NCI-H82 treated with DMSO at 0.1 percent for 48 hours (cell line): ENCODE data around the gene TBC1D17.

ENCODE experiments used
- DNase-seq: peaks from one replicate; lab custom pipeline; 2025; ENCODE audit not compliant: unreplicated experiment; lab: John Stamatoyannopoulos, UW

TBC1D17 gene

GRCh38 chr19:49847731-49848696 is 29.5 kb upstream of the TBC1D17 start:
- DNase-seq, result no peak

- no peak for DNase-seq
Observed at GRCh38 chr19:49848938-49849337, 28.6 kb upstream of the TBC1D17 start.

GRCh38 chr19:49849433-49850220 is 27.9 kb upstream of the TBC1D17 start:
- no peak for DNase-seq

- no peak for DNase-seq
Observed at GRCh38 chr19:49850221-49850486, 27.3 kb upstream of the TBC1D17 start.

GRCh38 chr19:49850487-49851342 is 26.8 kb upstream of the TBC1D17 start, which contains the start of gene PTOV1:
PTOV1 (plus strand) TSS chr19:49851159.
- peak; percentile 80 for DNase-seq

- peak; percentile 10 for DNase-seq
Observed at GRCh38 chr19:49851456-49852259, 25.8 kb upstream of the TBC1D17 start.

DNA sequence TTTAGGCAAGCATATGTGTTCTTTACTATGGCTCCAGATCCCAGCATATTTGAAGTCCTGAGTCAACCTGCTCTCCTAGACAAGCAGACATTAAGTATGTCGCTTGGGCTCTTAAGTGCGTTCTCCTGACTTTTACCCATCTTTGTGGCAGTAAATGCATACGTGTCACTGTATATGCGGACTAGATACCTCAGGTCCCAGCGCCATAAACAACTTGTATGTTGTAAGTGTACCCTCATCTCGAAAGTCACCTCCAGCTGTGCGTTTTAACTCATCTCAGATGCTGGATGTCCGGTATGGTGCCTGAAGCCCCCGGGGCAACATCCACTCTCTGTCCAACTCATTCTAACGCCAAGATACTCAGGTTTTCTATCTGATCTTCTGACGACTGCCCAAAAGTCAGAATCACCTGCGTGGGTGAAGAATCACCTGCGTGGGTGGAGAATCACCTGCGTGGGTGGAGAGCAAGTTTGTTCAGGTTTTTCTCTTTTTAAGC is 24.8 kb upstream of the TBC1D17 start:
- DNase-seq, result no peak

- no peak for DNase-seq
Observed at GRCh38 chr19:49853852-49854377, 23.6 kb upstream of the TBC1D17 start.

GRCh38 chr19:49854378-49855263 is 22.9 kb upstream of the TBC1D17 start:
- DNase-seq, result no peak

DNA sequence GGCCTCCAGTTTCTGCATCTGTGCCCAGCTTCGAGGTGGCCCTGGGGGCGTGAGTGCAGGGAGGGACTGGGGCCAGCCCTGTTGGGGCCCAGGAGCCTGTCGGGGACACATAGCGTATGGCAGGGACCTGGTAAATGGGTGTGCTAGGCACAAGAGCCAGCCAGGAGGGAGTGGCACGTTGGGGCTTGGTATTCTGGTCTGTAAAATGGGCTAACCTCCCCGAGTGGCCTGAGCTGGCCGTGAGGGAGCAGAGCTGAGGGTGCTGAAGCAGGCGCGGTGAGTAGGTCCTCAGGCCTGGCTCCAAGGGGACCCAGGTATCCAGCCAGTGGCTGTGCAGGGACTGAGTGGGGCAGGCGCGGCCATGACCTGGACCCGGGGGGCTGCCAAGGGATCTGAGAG is 22.2 kb upstream of the TBC1D17 start:
- no peak for DNase-seq

DNA sequence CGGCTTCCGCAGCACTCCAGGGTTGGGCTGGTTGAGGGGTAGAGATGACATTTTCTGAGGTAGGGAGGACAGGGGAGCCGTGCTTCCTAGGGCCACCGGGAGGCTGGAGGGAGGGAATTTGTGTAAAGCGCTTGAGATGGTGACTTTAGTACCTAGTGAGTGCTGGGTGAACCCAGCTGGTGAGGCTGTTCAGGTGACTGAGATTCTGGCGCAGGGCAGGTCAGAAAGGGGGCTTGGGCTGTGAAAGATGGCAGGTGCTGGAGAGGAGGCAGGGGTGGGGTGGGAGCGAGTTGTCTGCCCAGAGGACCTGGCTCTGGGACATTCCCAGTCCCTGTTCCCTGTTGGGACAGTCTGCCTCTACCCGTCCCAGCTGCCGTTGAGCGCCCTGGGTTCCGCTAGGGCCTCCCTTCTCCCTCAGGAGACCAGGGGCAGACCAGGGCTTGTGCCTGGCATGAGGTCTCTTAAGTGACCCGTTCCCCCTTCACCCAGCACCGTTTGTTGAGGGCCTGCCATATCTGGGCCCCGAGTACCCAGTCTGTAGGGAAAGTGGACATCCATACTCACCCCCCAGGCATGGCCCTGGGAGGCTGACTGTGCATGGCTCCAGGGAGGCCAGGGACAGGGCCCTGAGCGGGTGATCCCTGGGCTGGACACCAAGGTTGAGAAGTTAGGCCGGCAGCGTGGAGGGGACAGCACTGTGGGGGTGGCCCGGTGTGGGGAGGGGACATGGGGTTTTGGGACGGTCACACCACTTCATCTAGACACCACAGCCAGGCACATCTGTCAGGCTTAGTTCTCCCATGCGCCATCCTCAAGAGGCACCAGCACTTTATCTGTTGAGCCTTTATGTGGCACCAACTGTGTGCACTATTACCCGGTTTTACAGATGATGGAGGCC is 21.6 kb upstream of the TBC1D17 start:
- no peak for DNase-seq

DNA sequence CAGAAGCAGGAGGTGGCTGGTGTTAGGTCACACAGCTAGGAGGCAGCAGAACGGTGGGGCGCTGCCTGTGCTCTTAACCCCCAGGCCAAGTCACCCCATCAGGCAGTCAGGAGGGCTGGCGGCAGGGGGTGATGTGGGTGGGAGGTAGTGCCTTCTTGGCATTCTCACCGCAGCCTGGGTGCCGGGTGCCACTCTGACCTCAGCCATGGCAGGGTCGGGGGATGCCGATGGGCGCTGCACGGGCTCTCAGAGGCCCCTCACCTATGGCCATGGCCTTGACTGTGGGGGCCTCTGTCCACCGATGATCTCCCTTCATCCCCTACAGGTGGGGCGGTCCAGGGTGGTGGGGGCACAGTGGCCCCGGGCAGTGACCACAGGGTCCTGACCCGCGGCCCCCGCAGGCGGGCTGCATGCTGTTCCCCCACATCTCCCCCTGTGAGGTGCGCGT is 20.9 kb upstream of the TBC1D17 start:
- DNase-seq, result no peak

GRCh38 chr19:49857061-49857837 is 20.3 kb upstream of the TBC1D17 start:
- no peak for DNase-seq

DNA sequence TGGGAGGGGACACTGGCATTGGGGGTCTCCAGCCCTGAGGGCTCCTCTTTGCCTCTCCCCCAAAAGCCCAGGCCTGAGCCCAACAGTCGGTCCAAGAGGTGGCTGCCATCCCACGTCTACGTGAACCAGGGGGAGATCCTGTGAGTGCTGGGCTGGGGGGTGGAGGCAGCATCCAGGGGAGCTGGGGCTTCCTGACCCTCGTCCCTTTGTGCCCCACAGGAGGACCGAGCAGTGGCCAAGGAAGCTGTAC is 19.7 kb upstream of the TBC1D17 start:
- no peak for DNase-seq

DNA sequence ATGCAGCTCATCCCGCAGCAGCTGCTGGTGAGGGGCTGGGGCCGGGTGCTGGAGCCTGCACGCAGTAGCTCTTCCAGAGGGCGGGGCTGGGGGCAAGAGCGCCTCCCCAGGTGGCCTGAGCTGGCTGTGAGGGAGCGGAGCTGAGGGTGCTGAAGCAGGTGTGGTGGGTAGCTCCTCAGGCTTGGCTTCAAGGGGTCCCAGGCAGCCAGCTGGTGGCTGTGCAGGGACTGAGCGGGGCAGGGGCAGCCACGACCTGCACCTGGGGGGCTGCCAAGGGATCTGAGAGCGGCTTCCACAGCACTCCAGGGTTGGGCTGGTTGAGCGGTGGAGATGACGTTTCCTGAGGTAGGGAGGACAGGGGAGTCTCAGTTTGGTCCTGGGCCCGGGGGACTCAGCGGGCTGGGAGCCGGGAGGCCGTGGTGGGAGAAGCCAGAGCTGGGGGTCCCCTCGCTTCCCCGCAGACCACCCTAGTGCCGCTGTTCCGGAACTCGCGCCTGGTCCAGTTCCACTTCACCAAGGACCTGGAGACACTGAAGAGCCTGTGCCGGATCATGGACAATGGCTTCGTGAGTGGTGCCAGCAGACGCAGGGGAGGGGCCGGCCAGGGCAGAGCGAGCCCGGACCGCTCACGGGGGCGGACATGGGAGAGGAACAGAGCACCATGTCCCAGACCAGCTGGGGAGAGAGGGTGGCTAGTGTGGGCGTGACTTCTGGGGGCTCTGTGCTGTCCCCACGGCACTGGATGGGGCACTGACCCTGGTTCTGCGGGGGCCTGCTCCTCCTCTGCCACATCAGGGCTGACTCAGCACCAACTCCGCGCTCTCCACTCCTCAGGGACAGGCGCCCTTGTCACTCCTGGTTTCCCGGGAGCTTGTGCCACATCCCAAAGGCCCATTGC is 19.2 kb upstream of the TBC1D17 start:
- no peak for DNase-seq

- DNase-seq, result no peak
Observed at GRCh38 chr19:49859682-49860335, 17.7 kb upstream of the TBC1D17 start.
